Activated CD4-positive, alpha-beta T cell treated with anti-CD3 and anti-CD28 coated beads for 4 hours (primary cell): ENCODE measurements around the gene UIMC1.
"Not testable (repeated sequence)": the region's sequence is repeated elsewhere in the genome, so short reads cannot be mapped to it uniquely, and the experiment has no call there.

Source experiments
- DNase-seq, 2 donors: peaks; one replicate each; pipeline ENCODE4 v3.0.0-alpha.2; 2020

The UIMC1 gene

GRCh38 chr5:176881021-176881749 lies 125.4 kb downstream of the UIMC1 start:
- DNase-seq: no peak

GRCh38 chr5:176880366-176881020 lies 126.1 kb downstream of the UIMC1 start:
- no peak for DNase-seq

GRCh38 chr5:176879663-176880361 lies 126.8 kb downstream of the UIMC1 start:
- no peak for DNase-seq

GRCh38 chr5:176878906-176879662 lies 127.5 kb downstream of the UIMC1 start:
- DNase-seq: no peak

- no peak for DNase-seq
These were observed 128.1 kb downstream of the UIMC1 start for GRCh38 chr5:176878463-176878862.

- DNase-seq: no peak
These were observed 128.7 kb downstream of the UIMC1 start for GRCh38 chr5:176877793-176878331.

- DNase-seq: no peak
These were observed 129.8 kb downstream of the UIMC1 start for GRCh38 chr5:176876506-176877431.

- DNase-seq: no peak
These were observed 130.6 kb downstream of the UIMC1 start for GRCh38 chr5:176875783-176876505.

GRCh38 chr5:176875014-176875550 lies 131.5 kb downstream of the UIMC1 start:
- DNase-seq: no peak

GRCh38 chr5:176874198-176874780 lies 132.3 kb downstream of the UIMC1 start:
- DNase-seq: no peak

- DNase-seq: no peak
These were observed 132.9 kb downstream of the UIMC1 start for GRCh38 chr5:176873541-176874172.

- not testable (repeated sequence) for DNase-seq
These were observed 133.6 kb downstream of the UIMC1 start for GRCh38 chr5:176873011-176873410.

GRCh38 chr5:176872586-176872985 lies 134.0 kb downstream of the UIMC1 start:
- DNase-seq: not testable (repeated sequence)

GRCh38 chr5:176870644-176871043 lies 135.9 kb downstream of the UIMC1 start:
- not testable (repeated sequence) for DNase-seq

GRCh38 chr5:176870110-176870591 lies 136.4 kb downstream of the UIMC1 start:
- no peak for DNase-seq

GRCh38 chr5:176869501-176870109 lies 137.0 kb downstream of the UIMC1 start:
- no peak for DNase-seq

GRCh38 chr5:176868731-176869130 lies 137.8 kb downstream of the UIMC1 start:
- no peak for DNase-seq

GRCh38 chr5:176868126-176868525 lies 138.5 kb downstream of the UIMC1 start:
- DNase-seq: no peak

GRCh38 chr5:176866707-176867310 lies 139.8 kb downstream of the UIMC1 start:
- DNase-seq: no peak
